GM19351 (cell line): ENCODE data around the gene TOMM34.

ENCODE experiments used
- ATAC-seq: cut with Tn5 transposase; IDR thresholded peaks from one replicate; pipeline ENCODE4 v1.9.1; 2021; ENCODE audit warnings: mild to moderate bottlenecking, moderate library complexity; ENCODE audit not compliant: unreplicated experiment

Gene TOMM34

GRCh38 chr20:44960103-44960852 is at the start of gene TOMM34:
Gene TOMM34, minus strand, starts transcription at chr20:44960397. Its CDS starts 64 bp downstream, at chr20:44960333.
- peak; percentile 86 for ATAC-seq

- ATAC-seq = no peak
These were observed 48.4 kb upstream of the TOMM34 start for GRCh38 chr20:45008521-45009049.

- no peak for ATAC-seq
These were observed 37.5 kb upstream of the TOMM34 start for GRCh38 chr20:44997668-44998067.

- ATAC-seq = no peak
These were observed 37.0 kb upstream of the TOMM34 start for GRCh38 chr20:44997171-44997570.

GRCh38 chr20:44993343-44993742 is 33.1 kb upstream of the TOMM34 start:
- ATAC-seq = no peak

- no peak for ATAC-seq
These were observed 30.8 kb upstream of the TOMM34 start for GRCh38 chr20:44990957-44991356.

- ATAC-seq = no peak
These were observed 30.2 kb upstream of the TOMM34 start for GRCh38 chr20:44990425-44990824.

GRCh38 chr20:44988631-44989171 is 28.5 kb upstream of the TOMM34 start:
- no peak for ATAC-seq

- no peak for ATAC-seq
These were observed 23.0 kb upstream of the TOMM34 start for GRCh38 chr20:44983093-44983674.

- no peak for ATAC-seq
These were observed 21.7 kb upstream of the TOMM34 start for GRCh38 chr20:44981736-44982406.

- ATAC-seq = peak; percentile 96
These were observed 19.0 kb upstream of the TOMM34 start for GRCh38 chr20:44979090-44979621.

- ATAC-seq = no peak
These were observed 16.5 kb upstream of the TOMM34 start for GRCh38 chr20:44976698-44977097.

GRCh38 chr20:44973053-44973452 is 12.9 kb upstream of the TOMM34 start:
- no peak for ATAC-seq

GRCh38 chr20:44970243-44970757 is 10.1 kb upstream of the TOMM34 start:
- no peak for ATAC-seq

- ATAC-seq = no peak
These were observed 9.2 kb upstream of the TOMM34 start for GRCh38 chr20:44969300-44969894.

GRCh38 chr20:44967207-44967807 is 7.1 kb upstream of the TOMM34 start:
- no peak for ATAC-seq

- ATAC-seq = peak; percentile 66
These were observed 6.1 kb upstream of the TOMM34 start, which contains the start of gene STK4 for GRCh38 chr20:44966030-44966961. Gene STK4, plus strand, starts transcription at chr20:44966512. Its CDS starts 57 bp downstream, at chr20:44966569.

GRCh38 chr20:44965651-44966029 is 5.4 kb upstream of the TOMM34 start:
- no peak for ATAC-seq
